ENCODE data around the gene WDR62. TPM values are rescaled to one million over a fixed set of nuclear protein-coding genes. Genes with fewer than 3 reads are reported as not detected.

WDR62 gene
- polyA plus RNA-seq, 1 donor from 2014 or later, result 0.81 TPM

- Mint-ChIP-seq H3K36me3 (peaks cover 1% of the 10 kb centered on the region), H3K27ac (no peak overlapping the region), H3K4me3 (no peak overlapping the region), H3K4me1 (peaks cover 0 to 4% (median 0%) of the 10 kb centered on the region in 3 donors), H3K27me3 (no peaks in the 10 kb centered on the region), H3K9me3 (no peaks in the 10 kb centered on the region)
Observed at GRCh38 chr19:36103842-36104552, 49.3 kb downstream of the WDR62 start.

DNA sequence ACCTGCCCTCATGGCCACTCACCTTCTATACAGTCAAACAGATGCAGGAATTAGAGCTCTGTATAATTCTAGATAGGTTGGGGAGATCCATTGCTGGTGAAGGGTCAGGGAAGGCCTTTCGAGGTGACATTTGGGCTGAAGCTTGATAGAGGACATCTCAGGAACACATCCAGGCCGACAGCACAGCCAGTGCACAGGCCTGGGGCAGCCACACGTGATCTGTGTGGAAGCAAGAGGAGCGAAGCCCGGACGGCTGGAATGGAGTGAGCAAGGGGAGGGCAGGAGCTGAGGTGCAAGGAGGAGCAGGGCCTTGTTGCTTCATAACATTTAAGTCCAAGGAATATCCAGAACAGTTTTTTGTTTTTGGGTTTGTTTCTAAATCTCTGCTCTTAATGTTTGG lies 51.7 kb downstream of the WDR62 start:
- Mint-ChIP-seq H3K36me3 (peaks cover 1% of the 10 kb centered on the region), H3K27me3 (no peaks in the 10 kb centered on the region), H3K9me3 (no peaks in the 10 kb centered on the region), H3K4me1 (no peaks in the 10 kb centered on the region), H3K27ac (peak overlapping the region in 1 of 3 donors; percentile 79), H3K4me3 (peak overlapping the region in 1 of 4 donors; percentile 43)

- Mint-ChIP-seq H3K27ac (no peak overlapping the region), H3K9me3 (no peaks in the 10 kb centered on the region), H3K36me3 (peaks cover 1% of the 10 kb centered on the region), H3K27me3 (no peaks in the 10 kb centered on the region), H3K4me3 (peak overlapping the region in 2 of 4 donors; percentile 35 to 74), H3K4me1 (no peaks in the 10 kb centered on the region)
Observed at GRCh38 chr19:36106991-36107390, 52.3 kb downstream of the WDR62 start.

- Mint-ChIP-seq H3K36me3 (peaks cover 7% of the 10 kb centered on the region), H3K4me3 (peak overlapping the region in 1 of 4 donors; percentile 45), H3K27ac (peak overlapping the region in 2 of 3 donors; percentile 71 to 80), H3K4me1 (peaks cover 0 to 8% (median 5%) of the 10 kb centered on the region in 3 donors), H3K9me3 (no peaks in the 10 kb centered on the region), H3K27me3 (no peaks in the 10 kb centered on the region)
Observed at GRCh38 chr19:36108684-36109083, 54.0 kb downstream of the WDR62 start.

- Mint-ChIP-seq H3K36me3 (peaks cover 7% of the 10 kb centered on the region), H3K27ac (peak within 1 kb of the TSS in 1 of 3 donors; percentile 76), H3K4me3 (peak within 1 kb of the TSS in 1 of 4 donors; percentile 81), H3K4me1 (peaks cover 0 to 18% (median 8%) of the 10 kb centered on the region in 3 donors), H3K27me3 (no peaks in the 10 kb centered on the region), H3K9me3 (no peaks in the 10 kb centered on the region)
Observed at GRCh38 chr19:36110487-36111199, 55.9 kb downstream of the WDR62 start, which contains the start of gene OVOL3. Gene OVOL3, plus strand, starts transcription at chr19:36111143. Its CDS starts 60 bp downstream, at chr19:36111203.

- H3K4me3 Mint-ChIP-seq, result no peak overlapping the region
- no peaks in the 10 kb centered on the region for H3K9me3 Mint-ChIP-seq
- no peak overlapping the region for H3K27ac Mint-ChIP-seq
- H3K4me1 Mint-ChIP-seq, result peaks cover 0 to 20% (median 8%) of the 10 kb centered on the region in 3 donors
- no peaks in the 10 kb centered on the region for H3K27me3 Mint-ChIP-seq
- peaks cover 7% of the 10 kb centered on the region for H3K36me3 Mint-ChIP-seq
Observed at GRCh38 chr19:36111200-36111539, 56.5 kb downstream of the WDR62 start.

DNA sequence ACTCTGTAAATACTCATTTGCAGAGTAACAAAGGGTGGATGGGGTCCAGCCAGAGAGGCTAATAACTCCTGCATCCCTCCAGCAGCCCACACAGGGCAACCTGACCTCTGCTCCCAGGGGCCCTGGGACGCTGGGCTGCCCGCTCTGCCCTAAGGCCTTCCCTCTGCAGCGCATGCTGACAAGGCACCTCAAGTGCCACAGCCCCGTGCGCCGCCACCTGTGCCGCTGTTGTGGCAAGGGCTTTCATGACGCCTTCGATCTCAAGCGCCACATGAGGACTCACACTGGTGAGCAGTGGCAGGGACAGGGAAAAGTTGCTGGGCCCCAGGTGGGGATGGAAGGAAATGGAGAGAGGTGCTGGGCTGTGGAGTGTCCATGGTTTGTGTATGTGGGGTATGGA lies 58.0 kb downstream of the WDR62 start:
- no peaks in the 10 kb centered on the region for H3K9me3 Mint-ChIP-seq
- H3K4me1 Mint-ChIP-seq, result peaks cover 0 to 28% (median 14%) of the 10 kb centered on the region in 3 donors
- H3K4me3 Mint-ChIP-seq, result peak overlapping the region; percentile 2 to 86 (median 74)
- peaks cover 6% of the 10 kb centered on the region for H3K36me3 Mint-ChIP-seq
- H3K27ac Mint-ChIP-seq, result peak overlapping the region in 1 of 3 donors; percentile 76
- no peaks in the 10 kb centered on the region for H3K27me3 Mint-ChIP-seq

- peaks cover 0 to 31% (median 19%) of the 10 kb centered on the region in 3 donors for H3K4me1 Mint-ChIP-seq
- peaks cover 9% of the 10 kb centered on the region for H3K36me3 Mint-ChIP-seq
- H3K27me3 Mint-ChIP-seq, result no peaks in the 10 kb centered on the region
- H3K4me3 Mint-ChIP-seq, result peak overlapping the region; percentile 81 to 99 (median 96)
- no peaks in the 10 kb centered on the region for H3K9me3 Mint-ChIP-seq
- peak overlapping the region; percentile 67 to 99 (median 73) for H3K27ac Mint-ChIP-seq
Observed at GRCh38 chr19:36113425-36113824, 58.7 kb downstream of the WDR62 start.

- H3K4me3 Mint-ChIP-seq, result peak overlapping the region; percentile 81 to 99 (median 96)
- H3K27me3 Mint-ChIP-seq, result no peaks in the 10 kb centered on the region
- no peaks in the 10 kb centered on the region for H3K9me3 Mint-ChIP-seq
- H3K4me1 Mint-ChIP-seq, result peaks cover 0 to 31% (median 19%) of the 10 kb centered on the region in 3 donors
- H3K27ac Mint-ChIP-seq, result peak overlapping the region; percentile 99
- H3K36me3 Mint-ChIP-seq, result peaks cover 9% of the 10 kb centered on the region
Observed at GRCh38 chr19:36113894-36114720, 59.4 kb downstream of the WDR62 start.

DNA sequence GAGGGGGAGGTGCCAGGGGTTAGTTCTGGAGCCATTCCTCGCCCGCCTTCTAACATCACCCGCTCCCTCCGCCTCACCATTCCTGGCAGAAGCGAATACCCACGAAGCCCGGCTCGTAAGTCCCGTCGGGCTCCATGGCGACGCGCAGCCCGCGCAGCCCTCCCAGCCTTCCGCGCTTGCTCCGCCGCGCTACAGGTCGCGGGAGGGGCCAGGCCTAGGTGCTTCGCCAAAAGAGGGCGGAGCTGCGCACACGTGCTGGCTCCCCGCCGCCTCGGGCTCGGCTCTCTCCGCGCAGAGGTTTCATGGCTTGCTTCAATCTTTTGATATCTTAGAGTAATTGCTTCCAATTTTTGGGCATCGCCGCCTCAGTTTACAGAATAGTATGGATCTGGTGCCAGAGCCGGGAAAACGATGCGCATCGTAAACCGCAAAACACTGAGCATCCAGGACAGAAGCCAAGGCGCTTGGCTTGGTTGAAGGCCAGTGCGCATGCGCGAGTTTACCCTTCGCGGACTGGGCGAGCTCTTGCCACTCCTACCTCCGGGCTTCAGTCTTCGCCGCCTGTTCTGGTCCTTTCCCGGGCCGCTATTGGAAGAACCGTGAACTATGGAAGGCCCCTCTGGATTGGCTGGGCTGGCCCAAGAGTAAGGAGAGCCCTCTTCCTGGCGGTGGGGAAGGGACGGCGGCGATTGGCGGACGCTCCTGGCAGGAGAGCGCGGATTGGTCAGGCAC lies 60.2 kb downstream of the WDR62 start, which contains the start of gene POLR2I:
Gene POLR2I, minus strand, starts transcription at position 155 of the 732 bp plus-strand sequence. Its CDS starts 19 bp downstream, at position 136.
- H3K4me3 Mint-ChIP-seq, result peak within 1 kb of the TSS; percentile 81 to 99 (median 96)
- peak within 1 kb of the TSS; percentile 99 for H3K27ac Mint-ChIP-seq
- no peaks in the 10 kb centered on the region for H3K9me3 Mint-ChIP-seq
- peaks cover 9% of the 10 kb centered on the region for H3K36me3 Mint-ChIP-seq
- no peaks in the 10 kb centered on the region for H3K27me3 Mint-ChIP-seq
- peaks cover 0 to 31% (median 19%) of the 10 kb centered on the region in 3 donors for H3K4me1 Mint-ChIP-seq

DNA sequence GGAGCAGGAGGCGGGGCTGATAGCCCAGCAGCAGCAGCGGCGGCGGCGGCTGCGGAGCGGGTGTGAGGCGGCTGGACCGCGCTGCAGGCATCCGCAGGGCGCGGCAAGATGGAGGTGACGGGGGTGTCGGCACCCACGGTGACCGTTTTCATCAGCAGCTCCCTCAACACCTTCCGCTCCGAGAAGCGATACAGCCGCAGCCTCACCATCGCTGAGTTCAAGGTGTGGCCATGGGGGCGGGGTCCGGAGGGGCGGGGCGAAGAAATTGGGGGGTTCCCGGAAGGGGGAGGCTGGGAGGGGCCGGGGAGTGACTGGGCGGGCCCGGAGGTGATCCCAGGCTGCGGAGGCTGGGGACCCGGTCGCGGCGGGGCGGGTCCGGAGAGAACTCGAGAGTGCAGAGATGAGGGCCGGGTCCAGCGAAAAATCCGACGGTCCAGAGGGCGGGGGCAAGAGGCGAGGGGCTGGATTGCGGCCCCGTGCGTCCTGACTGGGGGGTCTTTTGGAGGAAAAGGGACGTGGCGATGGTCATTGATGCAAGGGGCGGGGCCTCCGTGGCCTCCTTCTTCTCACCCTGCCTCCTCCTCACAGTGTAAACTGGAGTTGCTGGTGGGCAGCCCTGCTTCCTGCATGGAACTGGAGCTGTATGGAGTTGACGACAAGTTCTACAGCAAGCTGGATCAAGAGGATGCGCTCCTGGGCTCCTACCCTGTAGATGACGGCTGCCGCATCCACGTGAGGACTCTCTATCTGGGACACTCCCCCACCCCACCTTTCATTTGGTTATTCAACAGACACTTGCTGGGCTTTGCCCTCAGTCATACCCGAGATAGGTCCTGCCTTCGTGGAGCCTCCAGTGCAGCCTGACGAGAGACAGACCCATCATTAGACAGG lies 61.0 kb downstream of the WDR62 start, which contains the start of gene TBCB:
Gene TBCB, plus strand, starts transcription at position 16 of the 891 bp plus-strand sequence. Its CDS starts 93 bp downstream, at position 109.
- Mint-ChIP-seq H3K27ac (peak within 1 kb of the TSS; percentile 99), H3K4me1 (peaks cover 0 to 31% (median 19%) of the 10 kb centered on the region in 3 donors), H3K27me3 (no peaks in the 10 kb centered on the region), H3K9me3 (no peaks in the 10 kb centered on the region), H3K36me3 (peaks cover 9% of the 10 kb centered on the region), H3K4me3 (peak within 1 kb of the TSS; percentile 81 to 99 (median 96))

DNA sequence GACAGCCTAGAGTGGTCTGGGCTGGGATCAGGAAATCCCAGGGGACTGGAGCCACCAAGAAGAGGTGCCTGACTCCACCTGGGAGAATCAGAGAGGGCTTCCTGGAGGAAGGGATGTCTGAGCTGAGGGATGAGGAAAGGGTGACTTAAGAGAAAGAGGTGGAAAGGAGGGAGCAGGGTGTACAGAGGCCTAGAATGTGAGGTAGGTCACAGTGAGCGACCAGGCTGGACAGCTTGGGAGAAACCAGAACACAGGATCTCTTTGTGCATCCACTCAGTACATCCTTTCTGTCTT lies 61.6 kb downstream of the WDR62 start:
- H3K27me3 Mint-ChIP-seq, result no peaks in the 10 kb centered on the region
- peak overlapping the region; percentile 81 to 99 (median 96) for H3K4me3 Mint-ChIP-seq
- peaks cover 0 to 31% (median 19%) of the 10 kb centered on the region in 3 donors for H3K4me1 Mint-ChIP-seq
- H3K9me3 Mint-ChIP-seq, result no peaks in the 10 kb centered on the region
- H3K27ac Mint-ChIP-seq, result peak overlapping the region in 2 of 3 donors; percentile 99
- peaks cover 9% of the 10 kb centered on the region for H3K36me3 Mint-ChIP-seq

Data from IgD-negative memory B cell (primary cell).